ENCODE measurements around the gene LAPTM5.

GRCh38 chr1:30685796-30686165 is 71.8 kb downstream of the LAPTM5 start:
- TF ChIP-seq CTCF (IDR thresholded peaks at IDR 0.05) = no peak
- no peak for TF ChIP-seq POLR2A (IDR thresholded peaks at IDR 0.05)

Measured in gastroesophageal sphincter (tissue), 3 donors.